Mucosa of descending colon (tissue), 3 donors: Measurements from ENCODE around the gene NR0B2. TPM values are rescaled to one million over a fixed set of nuclear protein-coding genes. Genes with fewer than 3 reads are reported as not detected.
A peak's percentile ranks its signal among the peaks of the same experiment; 100 is the strongest.
"Not testable (repeated sequence)": the region's sequence is repeated elsewhere in the genome, so short reads cannot be mapped to it uniquely, and the experiment has no call there.

Experiments
- ATAC-seq: fragments of 200-7000 bp; cut with Tn5 transposase; one replicate; pipeline ENCODE4 v1.9.1; 2020; ENCODE audit warnings: mild to moderate bottlenecking, moderate library complexity
- DNase-seq, 3 donors: peaks; one replicate each; pipeline ENCODE4 v3.0.0-alpha.2; 2020
- H3K36me3 ChIP-seq: fragments of 200-600 bp; one replicate; pipeline ENCODE4 v1.8.0; 2021; ENCODE audit warnings: low read depth, mild to moderate bottlenecking
- H3K4me1 ChIP-seq: fragments of 200-600 bp; one replicate; pipeline ENCODE4 v1.8.0; 2021; ENCODE audit warnings: low read depth, mild to moderate bottlenecking
- H3K4me3 ChIP-seq: fragments of 200-600 bp; one replicate; pipeline ENCODE4 v1.8.0; 2021; ENCODE audit warnings: mild to moderate bottlenecking
- H3K9me3 ChIP-seq: fragments of 200-600 bp; one replicate; pipeline ENCODE4 v1.8.0; 2021; ENCODE audit warnings: mild to moderate bottlenecking
- CTCF ChIP-seq: fragments of 200-600 bp; IDR thresholded peaks from one replicate; pipeline ENCODE4 v1.8.0; 2022; ENCODE audit warnings: antibody characterized with exemption, mild to moderate bottlenecking
- intact Hi-C, 2 donors: fragments of 100-400 bp; cut with DNase I in 1 of 2; cut with micrococcal nuclease in 1 of 2; formaldehyde crosslinking; loops; one replicate each; pipeline versions ENCODE4 v1.11.0 to v1.11.1; 2022; cut with DNase I, micrococcal nuclease
- total RNA-seq, 3 donors: library from RNA; stranded (reverse); fragmentation: NEBNext Ultra II Directional in 2 of 3; extraction: Animal tissue kit (Norgen Biotek cat#: 25700) in 2 of 3; gene quantifications; one replicate each; pipeline versions ENCODE4 v1.2.1 to v1.2.4, GENCODE V29; 2021 to 2023
- donor health status: DM: no; HTN: no; CAD: no; lungs with moderate emphysema.
- donor health status: DM: no; HTN: no; CAD: no.
- donor health status: DM: no; HTN: yes; CAD: no.

NR0B2 gene
- total RNA-seq, 3 donors from 2014 or later = 0.43 to 0.52 TPM; not detected in 1

GRCh38 chr1:26949926-26950319, 36.1 kb upstream of the NR0B2 start:
- no peaks in the 10 kb centered on the region for H3K9me3 ChIP-seq
- no peak overlapping the region for H3K4me3 ChIP-seq
- ATAC-seq (peak; percentile 6), DNase-seq (peak in 1 of 3 donors; percentile 34)
- H3K36me3 ChIP-seq = no peaks in the 10 kb centered on the region
- intact Hi-C loops = no loop called here
- TF ChIP-seq CTCF = no peak
- H3K4me1 ChIP-seq = peaks cover 8% of the 10 kb centered on the region

GRCh38 chr1:26949266-26949925, 35.6 kb upstream of the NR0B2 start:
- intact Hi-C loops = no loop called here
- Histone ChIP-seq H3K4me3 (no peak overlapping the region), H3K9me3 (no peaks in the 10 kb centered on the region), H3K36me3 (no peaks in the 10 kb centered on the region), H3K4me1 (peaks cover 11% of the 10 kb centered on the region)
- ATAC-seq (no peak), DNase-seq (no peak)
- TF ChIP-seq CTCF = no peak

DNA sequence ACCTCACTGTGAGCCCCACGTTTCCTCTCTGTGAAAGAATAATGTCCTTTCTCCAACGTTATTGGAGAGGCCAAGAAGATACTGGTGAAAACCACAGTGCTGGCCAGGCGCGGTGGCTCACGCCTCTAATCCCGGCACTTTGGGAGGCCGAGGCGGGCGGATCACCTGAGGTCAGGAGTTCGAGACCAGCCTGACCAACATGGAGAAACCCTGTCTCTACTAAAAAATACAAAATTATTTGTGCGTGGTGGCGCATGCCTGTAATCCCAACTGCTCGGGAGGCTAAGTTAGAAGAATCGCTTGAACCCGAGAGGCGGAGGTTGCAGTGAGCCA, 34.9 kb upstream of the NR0B2 start:
- H3K4me3 ChIP-seq, intact Hi-C loops, H3K9me3 ChIP-seq, H3K36me3 ChIP-seq, ATAC-seq, DNase-seq: not testable (repeated sequence)
- H3K4me1 ChIP-seq = peaks cover 11% of the 10 kb centered on the region

DNA sequence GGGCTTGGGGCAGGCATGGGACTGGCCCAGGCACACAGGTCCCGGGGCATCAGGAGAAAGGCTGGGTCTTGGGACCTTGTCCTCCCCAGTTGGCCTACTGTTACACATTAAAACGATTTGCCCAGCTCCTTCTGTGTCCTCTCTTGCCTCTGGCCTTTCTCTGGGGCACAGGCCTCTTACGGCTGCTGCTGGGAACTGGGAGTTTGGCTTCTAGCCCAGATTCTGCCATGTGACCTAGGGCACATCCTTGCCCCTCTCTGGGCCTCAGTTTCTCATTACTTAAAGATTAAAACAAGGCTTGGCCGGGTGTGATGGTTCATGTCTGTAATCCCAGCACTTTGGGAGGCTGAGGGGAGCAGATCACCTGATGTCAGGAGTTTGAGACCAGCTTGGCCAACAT, 32.5 kb upstream of the NR0B2 start:
- Histone ChIP-seq H3K4me3 (no peak overlapping the region), H3K4me1 (peaks cover 11% of the 10 kb centered on the region), H3K9me3 (no peaks in the 10 kb centered on the region), H3K36me3 (peaks cover 16% of the 10 kb centered on the region)
- intact Hi-C loops = no loop called here
- DNase-seq (peak in 1 of 3 donors; percentile 54), ATAC-seq (peak; percentile 5)
- no peak for TF ChIP-seq CTCF

DNA sequence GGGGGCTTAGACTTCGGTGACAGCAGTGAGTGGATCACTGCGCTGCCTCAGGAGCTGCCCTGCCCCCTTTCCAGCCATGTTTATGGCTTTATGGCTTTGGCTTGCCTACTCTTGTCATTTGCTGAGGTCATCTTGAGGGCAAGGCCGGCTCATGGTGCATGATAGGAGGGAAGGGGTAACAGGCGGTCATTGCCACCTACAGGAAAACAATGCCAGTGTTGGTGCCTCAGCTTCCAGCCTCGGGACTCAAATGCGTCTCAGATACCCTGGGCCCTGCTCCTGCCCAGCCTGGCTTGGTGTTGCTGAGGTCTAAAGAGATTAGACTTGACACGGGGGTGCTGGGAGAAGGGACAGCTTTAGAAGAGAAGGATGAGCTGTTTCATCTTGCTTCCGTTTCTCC, 32.0 kb upstream of the NR0B2 start:
- ATAC-seq (peak; percentile 96), DNase-seq (peak; percentile 76 to 92 (median 81))
- H3K36me3 ChIP-seq = peaks cover 16% of the 10 kb centered on the region

DNA sequence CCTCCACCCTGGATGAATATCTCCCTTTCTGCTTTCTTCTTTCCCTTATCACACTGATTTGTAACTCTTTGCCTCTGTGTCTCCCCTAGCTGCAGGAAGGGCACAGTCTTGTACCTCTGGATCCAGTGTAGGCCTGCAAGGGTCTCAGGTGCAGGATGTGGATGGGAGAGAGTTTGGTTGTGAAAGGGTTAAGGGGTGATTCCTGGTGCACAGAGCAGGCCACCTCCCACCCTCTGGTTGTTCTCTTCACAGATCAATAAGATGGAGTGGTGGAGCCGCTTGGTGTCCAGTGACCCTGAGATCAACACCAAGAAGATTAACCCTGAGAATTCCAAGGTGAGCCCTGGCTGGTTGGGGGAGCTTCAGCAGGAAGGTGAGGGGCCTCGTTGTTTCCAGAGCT, 31.4 kb upstream of the NR0B2 start:
- ATAC-seq = no peak
- no peak for DNase-seq
- TF ChIP-seq CTCF = no peak
- Histone ChIP-seq H3K4me1 (peaks cover 11% of the 10 kb centered on the region), H3K9me3 (no peaks in the 10 kb centered on the region), H3K4me3 (no peak overlapping the region), H3K36me3 (peaks cover 16% of the 10 kb centered on the region)
- intact Hi-C loops = no loop called here

More for the DNA sequence above, 32.0 kb upstream of the NR0B2 start:
- H3K4me1 ChIP-seq = peaks cover 11% of the 10 kb centered on the region
- no peaks in the 10 kb centered on the region for H3K9me3 ChIP-seq
- intact Hi-C loops = no loop called here
- H3K4me3 ChIP-seq = no peak overlapping the region
- no peak for TF ChIP-seq CTCF
